ENCODE measurements around the gene MEI1. TPM values are rescaled to one million over a fixed set of nuclear protein-coding genes. Genes with fewer than 3 reads are reported as not detected.

MEI1 gene
- total and polyA plus RNA-seq, 7 donors = 0.01 to 0.47 (median 0.23) TPM; not detected in 2

GRCh38 chr22:41775338-41775737, 76.0 kb downstream of the MEI1 start:
- no peak overlapping the region for H3K27ac ChIP-seq
- ATAC-seq (no peak), DNase-seq (no peak)
- no peaks in the 10 kb centered on the region for H3K9me3 ChIP-seq
- no peak overlapping the region for H3K4me3 ChIP-seq
- no peaks in the 10 kb centered on the region for H3K27me3 ChIP-seq (ENCODE audit: insufficient read depth in 3 of 3, low read length in 2 of 3)
- WGBS, 3 donors = 81 to 88% (median 86%) methylated on average over 5 of the region's 5 CpGs
- no peaks in the 10 kb centered on the region for H3K36me3 ChIP-seq (ENCODE audit: insufficient read depth in 1 of 2, low read depth in 1 of 2)
- no peaks in the 10 kb centered on the region for H3K4me1 ChIP-seq
- TF ChIP-seq CTCF (IDR thresholded peaks at IDR 0.05) = no peak
- intact Hi-C loops (cut with DNase I) = no loop called here

- Histone ChIP-seq H3K4me1 (no peaks in the 10 kb centered on the region), H3K4me3 (no peak overlapping the region), H3K9me3 (no peaks in the 10 kb centered on the region), H3K27me3 (ENCODE audit: insufficient read depth in 3 of 3, low read length in 2 of 3) (no peaks in the 10 kb centered on the region), H3K36me3 (ENCODE audit: insufficient read depth in 1 of 2, low read depth in 1 of 2) (no peaks in the 10 kb centered on the region), H3K27ac (no peak overlapping the region)
- intact Hi-C loops (cut with DNase I) = no loop called here
- TF ChIP-seq CTCF (IDR thresholded peaks at IDR 0.05) = no peak
- DNase-seq = no peak
- ATAC-seq = no peak
- WGBS, 3 donors = 56 to 72% (median 61%) methylated on average over 4 of the region's 4 CpGs
These were observed 76.7 kb downstream of the MEI1 start for GRCh38 chr22:41775976-41776375.

- 86 to 91% (median 91%) methylated on average over 3 of the region's 3 CpGs for WGBS, 3 donors
- H3K4me1 ChIP-seq = no peaks in the 10 kb centered on the region
- intact Hi-C loops (cut with DNase I) = no loop called here
- no peaks in the 10 kb centered on the region for H3K36me3 ChIP-seq (ENCODE audit: insufficient read depth in 1 of 2, low read depth in 1 of 2)
- no peak overlapping the region for H3K27ac ChIP-seq
- TF ChIP-seq CTCF (IDR thresholded peaks at IDR 0.05) = no peak
- DNase-seq (no peak), ATAC-seq (no peak)
- no peak overlapping the region for H3K4me3 ChIP-seq
- H3K9me3 ChIP-seq = no peaks in the 10 kb centered on the region
- H3K27me3 ChIP-seq (ENCODE audit: insufficient read depth in 3 of 3, low read length in 2 of 3) = no peaks in the 10 kb centered on the region
These were observed 77.1 kb downstream of the MEI1 start for GRCh38 chr22:41776381-41776780.

GRCh38 chr22:41777749-41778425, 78.6 kb downstream of the MEI1 start:
- intact Hi-C loops (cut with DNase I) = no loop called here
- Histone ChIP-seq H3K27ac (no peak overlapping the region), H3K4me1 (no peaks in the 10 kb centered on the region), H3K9me3 (no peaks in the 10 kb centered on the region), H3K36me3 (ENCODE audit: insufficient read depth in 1 of 2, low read depth in 1 of 2) (no peaks in the 10 kb centered on the region), H3K27me3 (ENCODE audit: insufficient read depth in 3 of 3, low read length in 2 of 3) (no peaks in the 10 kb centered on the region), H3K4me3 (no peak overlapping the region)
- DNase-seq (no peak), ATAC-seq (no peak)
- no peak for TF ChIP-seq CTCF (IDR thresholded peaks at IDR 0.05)
- 86 to 89% (median 86%) methylated on average over 2 of the region's 2 CpGs for WGBS, 3 donors
